Testis (tissue), 3 donors: ENCODE results near the gene ANKRD63. TPM values are rescaled to one million over a fixed set of nuclear protein-coding genes. Genes with fewer than 3 reads are reported as not detected.

Source experiments
- DNase-seq: peaks from one replicate; pipeline ENCODE4 v3.0.0-alpha.2; 2019
- H3K27ac ChIP-seq, 2 donors: fragments of 200-600 bp; sonication (generic); one replicate each; pipeline ENCODE4 v1.5.1; 2019
- H3K27me3 ChIP-seq: fragments of 200-600 bp; sonication (generic); one replicate; pipeline ENCODE4 v1.5.1; 2019
- H3K36me3 ChIP-seq: fragments of 200-600 bp; sonication (generic); one replicate; pipeline ENCODE4 v1.5.1; 2017; ENCODE audit warnings: low read depth; ENCODE audit errors: missing control alignments
- H3K4me1 ChIP-seq: fragments of 200-600 bp; sonication (generic); one replicate; pipeline ENCODE4 v1.5.1; 2019
- H3K4me3 ChIP-seq, 2 donors: fragments of 200-600 bp; sonication (generic); one replicate each; pipeline ENCODE4 v1.5.1; 2017 to 2019
- H3K9me3 ChIP-seq: fragments of 200-600 bp; sonication (generic); one replicate; pipeline ENCODE4 v1.5.1; 2017
- CTCF ChIP-seq, 3 experiments: fragments of 450-650 bp in 2 of 3; fragments of 200-600 bp in 1 of 3; sonication (generic) in 1 of 3; IDR thresholded peaks; one replicate each; pipeline ENCODE4 v1.5.1; 2016 to 2019; ENCODE audit warnings: antibody characterized with exemption in 3 of 3, mild to moderate bottlenecking in 2 of 3, moderate library complexity in 1 of 3
- POLR2A ChIP-seq: fragments of 450-650 bp; IDR thresholded peaks from one replicate; pipeline ENCODE4 v1.6.1; 2017; ENCODE audit warnings: antibody characterized with exemption, mild to moderate bottlenecking, moderate library complexity
- WGBS, 2 donors: methylation state at CpG; one replicate each; pipeline ENCODE4 v1.1.5; 2018; 5-methylcytosine and 5-hydroxymethylcytosine counted together
- intact Hi-C: fragments of 100-400 bp; cut with DNase I; formaldehyde crosslinking; loops from one replicate; pipeline ENCODE4 v1.15.1; 2023; ENCODE audit warnings: low total_unique reads
- polyA plus RNA-seq: library from polyadenylated mRNA; stranded (reverse); fragments of 350-450 nt; fragmentation: Illumina TruSeq; extraction: RNeasy Lipid Tissue Mini Kit (QIAGEN cat#74804); gene quantifications from one replicate; pipeline ENCODE4 v1.2.3, GENCODE V29; 2014; ENCODE audit warnings: low read depth, low replicate concordance; ENCODE audit not compliant: insufficient read depth
- total RNA-seq, 2 donors: library from RNA; depleted of rRNA; stranded (reverse); fragments of >200 nt; gene quantifications; one replicate each; pipeline ENCODE4 v1.2.3, GENCODE V29; 2016

ANKRD63 gene
- total and polyA plus RNA-seq, 3 donors from 2014 or later, result 3.1 to 11.8 TPM; not detected in 1

- WGBS, 2 donors, result 76 to 95% methylated on average over 4 to 9 of the region's 9 CpGs
- no peak for DNase-seq
- no peak for TF ChIP-seq CTCF (IDR thresholded peaks at IDR 0.05)
- no peak overlapping the region for H3K4me3 ChIP-seq
- H3K27ac ChIP-seq, result peak overlapping the region; percentile 71 to 86
- no peaks in the 10 kb centered on the region for H3K36me3 ChIP-seq
- no peaks in the 10 kb centered on the region for H3K27me3 ChIP-seq
- intact Hi-C loops, result no loop called here
- H3K4me1 ChIP-seq, result peaks cover 32% of the 10 kb centered on the region
- H3K9me3 ChIP-seq, result no peaks in the 10 kb centered on the region
These were observed 25.0 kb downstream of the ANKRD63 start for GRCh38 chr15:40257656-40258450.

GRCh38 chr15:40256638-40257235 is 26.1 kb downstream of the ANKRD63 start:
- 51 to 81% methylated on average over 11 to 17 of the region's 17 CpGs for WGBS, 2 donors

GRCh38 chr15:40255033-40255432 is 27.8 kb downstream of the ANKRD63 start:
- peaks cover 45% of the 10 kb centered on the region for H3K4me1 ChIP-seq
- no peak overlapping the region for H3K27ac ChIP-seq
- no peaks in the 10 kb centered on the region for H3K36me3 ChIP-seq
- WGBS, 2 donors, result 77% methylated on average over 4 of the region's 4 CpGs
- no peak overlapping the region for H3K4me3 ChIP-seq
- no peak for TF ChIP-seq POLR2A
- no peak for TF ChIP-seq CTCF (IDR thresholded peaks at IDR 0.05)
- no peaks in the 10 kb centered on the region for H3K27me3 ChIP-seq
- intact Hi-C loops, result no loop called here
- no peaks in the 10 kb centered on the region for H3K9me3 ChIP-seq
- no peak for DNase-seq

More at GRCh38 chr15:40256638-40257235, 26.1 kb downstream of the ANKRD63 start:
- no peak overlapping the region for H3K4me3 ChIP-seq
- TF ChIP-seq CTCF (IDR thresholded peaks at IDR 0.05) (no peak), POLR2A (no peak)
- no peaks in the 10 kb centered on the region for H3K36me3 ChIP-seq
- no peaks in the 10 kb centered on the region for H3K9me3 ChIP-seq
- peaks cover 38% of the 10 kb centered on the region for H3K4me1 ChIP-seq
- intact Hi-C loops, result no loop called here
- no peaks in the 10 kb centered on the region for H3K27me3 ChIP-seq
- peak; percentile 80 for DNase-seq
- H3K27ac ChIP-seq, result peak overlapping the region; percentile 71 to 86

GRCh38 chr15:40254452-40254851 is 28.4 kb downstream of the ANKRD63 start:
- TF ChIP-seq POLR2A (no peak), CTCF (IDR thresholded peaks at IDR 0.05) (no peak)
- no peaks in the 10 kb centered on the region for H3K27me3 ChIP-seq
- no peaks in the 10 kb centered on the region for H3K36me3 ChIP-seq
- H3K4me3 ChIP-seq, result no peak overlapping the region
- no peak overlapping the region for H3K27ac ChIP-seq
- H3K9me3 ChIP-seq, result no peaks in the 10 kb centered on the region
- WGBS, 2 donors, result 93 to 100% methylated on average over 3 of the region's 3 CpGs
- no peak for DNase-seq
- intact Hi-C loops, result no loop called here
- peaks cover 45% of the 10 kb centered on the region for H3K4me1 ChIP-seq
